GM23338 (cell line): ENCODE results near the gene BRCA1.

Source experiments
- CREB1 ChIP-seq: fragments of 250-450 bp; sonication (Bioruptor Pico); IDR thresholded peaks from 2 replicates; pipeline ENCODE4 v1.5.0; 2020; ENCODE audit warnings: low read depth, mild to moderate bottlenecking, moderate library complexity
- CTCF ChIP-seq, 2 experiments: fragments of 200-600 bp in 1 of 2; sonication (generic) in 1 of 2; conservative IDR thresholded peaks; 2 replicates each; pipeline versions ENCODE4 v1.5.1 to v1.6.1; 2016 to 2017; ENCODE audit warnings: antibody characterized with exemption in 2 of 2, low read depth in 2 of 2, mild to moderate bottlenecking in 2 of 2, moderate library complexity in 1 of 2
- EZH2 ChIP-seq: fragments of 200-600 bp; sonication (generic); IDR thresholded peaks from one replicate; pipeline ENCODE4 v1.8.0; 2017; ENCODE audit warnings: antibody characterized with exemption, mild to moderate bottlenecking, low read depth; ENCODE audit not compliant: unreplicated experiment
- EZH2phosphoT487 ChIP-seq: fragments of 200-600 bp; sonication (generic); IDR thresholded peaks from one replicate; pipeline ENCODE4 v1.8.1; 2018; ENCODE audit warnings: antibody characterized with exemption; ENCODE audit not compliant: unreplicated experiment
- JUNB ChIP-seq: IDR thresholded peaks from one replicate; pipeline ENCODE4 v1.6.1; 2016; ENCODE audit warnings: antibody characterized with exemption; ENCODE audit not compliant: unreplicated experiment
- NANOG ChIP-seq: IDR thresholded peaks from 2 replicates; pipeline ENCODE4 v1.6.1; 2016; ENCODE audit warnings: antibody characterized with exemption, borderline replicate concordance
- POLR2AphosphoS5 ChIP-seq: IDR thresholded peaks from 2 replicates; pipeline ENCODE4 v1.6.1; 2016; ENCODE audit warnings: antibody characterized with exemption, low read depth
- STAT1 ChIP-seq: IDR thresholded peaks from one replicate; pipeline ENCODE4 v1.6.1; 2016; ENCODE audit warnings: antibody characterized with exemption; ENCODE audit not compliant: unreplicated experiment
- ZNF114 ChIP-seq: fragments of 250-450 bp; sonication (Bioruptor Pico); IDR thresholded peaks from 2 replicates; pipeline ENCODE4 v1.5.0; 2020; ENCODE audit warnings: mild to moderate bottlenecking, moderate library complexity
- ZNF331 ChIP-seq: fragments of 250-450 bp; sonication (Bioruptor Pico); IDR thresholded peaks from 2 replicates; pipeline ENCODE4 v1.5.0; 2020; ENCODE audit warnings: low read depth, mild to moderate bottlenecking, moderate library complexity
- TF ChIP-seq, protein P1 (sequence below): IDR thresholded peaks from one replicate; pipeline ENCODE4 v1.6.1; 2018; ENCODE audit warnings: antibody characterized with exemption; ENCODE audit not compliant: unreplicated experiment
- TF ChIP-seq, protein P2 (sequence below): IDR thresholded peaks from 2 replicates; pipeline ENCODE4 v1.6.1; 2016; ENCODE audit warnings: antibody characterized with exemption
- TF ChIP-seq, protein P3 (sequence below): fragments of 250-450 bp; sonication (Bioruptor Pico); IDR thresholded peaks from 2 replicates; pipeline ENCODE4 v1.5.0; 2020; ENCODE audit warnings: mild to moderate bottlenecking, moderate library complexity

GRCh38 chr17:43070257-43070656 is 54.9 kb downstream of the BRCA1 start:
- TF ChIP-seq CTCF (conservative IDR thresholded peaks at IDR 0.05; ENCODE audit: low read depth in 2 of 2) (no peak), EZH2phosphoT487 (no peak), POLR2AphosphoS5 (no peak), EZH2 (no peak), CREB1 (no peak), STAT1 (no peak), JUNB (no peak), ZNF114 (CRISPR knock-in tag) (no peak), NANOG (no peak), ZNF331 (no peak)
- TF ChIP-seq, protein P1, sequence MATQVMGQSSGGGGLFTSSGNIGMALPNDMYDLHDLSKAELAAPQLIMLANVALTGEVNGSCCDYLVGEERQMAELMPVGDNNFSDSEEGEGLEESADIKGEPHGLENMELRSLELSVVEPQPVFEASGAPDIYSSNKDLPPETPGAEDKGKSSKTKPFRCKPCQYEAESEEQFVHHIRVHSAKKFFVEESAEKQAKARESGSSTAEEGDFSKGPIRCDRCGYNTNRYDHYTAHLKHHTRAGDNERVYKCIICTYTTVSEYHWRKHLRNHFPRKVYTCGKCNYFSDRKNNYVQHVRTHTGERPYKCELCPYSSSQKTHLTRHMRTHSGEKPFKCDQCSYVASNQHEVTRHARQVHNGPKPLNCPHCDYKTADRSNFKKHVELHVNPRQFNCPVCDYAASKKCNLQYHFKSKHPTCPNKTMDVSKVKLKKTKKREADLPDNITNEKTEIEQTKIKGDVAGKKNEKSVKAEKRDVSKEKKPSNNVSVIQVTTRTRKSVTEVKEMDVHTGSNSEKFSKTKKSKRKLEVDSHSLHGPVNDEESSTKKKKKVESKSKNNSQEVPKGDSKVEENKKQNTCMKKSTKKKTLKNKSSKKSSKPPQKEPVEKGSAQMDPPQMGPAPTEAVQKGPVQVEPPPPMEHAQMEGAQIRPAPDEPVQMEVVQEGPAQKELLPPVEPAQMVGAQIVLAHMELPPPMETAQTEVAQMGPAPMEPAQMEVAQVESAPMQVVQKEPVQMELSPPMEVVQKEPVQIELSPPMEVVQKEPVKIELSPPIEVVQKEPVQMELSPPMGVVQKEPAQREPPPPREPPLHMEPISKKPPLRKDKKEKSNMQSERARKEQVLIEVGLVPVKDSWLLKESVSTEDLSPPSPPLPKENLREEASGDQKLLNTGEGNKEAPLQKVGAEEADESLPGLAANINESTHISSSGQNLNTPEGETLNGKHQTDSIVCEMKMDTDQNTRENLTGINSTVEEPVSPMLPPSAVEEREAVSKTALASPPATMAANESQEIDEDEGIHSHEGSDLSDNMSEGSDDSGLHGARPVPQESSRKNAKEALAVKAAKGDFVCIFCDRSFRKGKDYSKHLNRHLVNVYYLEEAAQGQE: no peak
- TF ChIP-seq, protein P2, sequence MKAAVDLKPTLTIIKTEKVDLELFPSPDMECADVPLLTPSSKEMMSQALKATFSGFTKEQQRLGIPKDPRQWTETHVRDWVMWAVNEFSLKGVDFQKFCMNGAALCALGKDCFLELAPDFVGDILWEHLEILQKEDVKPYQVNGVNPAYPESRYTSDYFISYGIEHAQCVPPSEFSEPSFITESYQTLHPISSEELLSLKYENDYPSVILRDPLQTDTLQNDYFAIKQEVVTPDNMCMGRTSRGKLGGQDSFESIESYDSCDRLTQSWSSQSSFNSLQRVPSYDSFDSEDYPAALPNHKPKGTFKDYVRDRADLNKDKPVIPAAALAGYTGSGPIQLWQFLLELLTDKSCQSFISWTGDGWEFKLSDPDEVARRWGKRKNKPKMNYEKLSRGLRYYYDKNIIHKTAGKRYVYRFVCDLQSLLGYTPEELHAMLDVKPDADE: no peak
- TF ChIP-seq, protein P3, sequence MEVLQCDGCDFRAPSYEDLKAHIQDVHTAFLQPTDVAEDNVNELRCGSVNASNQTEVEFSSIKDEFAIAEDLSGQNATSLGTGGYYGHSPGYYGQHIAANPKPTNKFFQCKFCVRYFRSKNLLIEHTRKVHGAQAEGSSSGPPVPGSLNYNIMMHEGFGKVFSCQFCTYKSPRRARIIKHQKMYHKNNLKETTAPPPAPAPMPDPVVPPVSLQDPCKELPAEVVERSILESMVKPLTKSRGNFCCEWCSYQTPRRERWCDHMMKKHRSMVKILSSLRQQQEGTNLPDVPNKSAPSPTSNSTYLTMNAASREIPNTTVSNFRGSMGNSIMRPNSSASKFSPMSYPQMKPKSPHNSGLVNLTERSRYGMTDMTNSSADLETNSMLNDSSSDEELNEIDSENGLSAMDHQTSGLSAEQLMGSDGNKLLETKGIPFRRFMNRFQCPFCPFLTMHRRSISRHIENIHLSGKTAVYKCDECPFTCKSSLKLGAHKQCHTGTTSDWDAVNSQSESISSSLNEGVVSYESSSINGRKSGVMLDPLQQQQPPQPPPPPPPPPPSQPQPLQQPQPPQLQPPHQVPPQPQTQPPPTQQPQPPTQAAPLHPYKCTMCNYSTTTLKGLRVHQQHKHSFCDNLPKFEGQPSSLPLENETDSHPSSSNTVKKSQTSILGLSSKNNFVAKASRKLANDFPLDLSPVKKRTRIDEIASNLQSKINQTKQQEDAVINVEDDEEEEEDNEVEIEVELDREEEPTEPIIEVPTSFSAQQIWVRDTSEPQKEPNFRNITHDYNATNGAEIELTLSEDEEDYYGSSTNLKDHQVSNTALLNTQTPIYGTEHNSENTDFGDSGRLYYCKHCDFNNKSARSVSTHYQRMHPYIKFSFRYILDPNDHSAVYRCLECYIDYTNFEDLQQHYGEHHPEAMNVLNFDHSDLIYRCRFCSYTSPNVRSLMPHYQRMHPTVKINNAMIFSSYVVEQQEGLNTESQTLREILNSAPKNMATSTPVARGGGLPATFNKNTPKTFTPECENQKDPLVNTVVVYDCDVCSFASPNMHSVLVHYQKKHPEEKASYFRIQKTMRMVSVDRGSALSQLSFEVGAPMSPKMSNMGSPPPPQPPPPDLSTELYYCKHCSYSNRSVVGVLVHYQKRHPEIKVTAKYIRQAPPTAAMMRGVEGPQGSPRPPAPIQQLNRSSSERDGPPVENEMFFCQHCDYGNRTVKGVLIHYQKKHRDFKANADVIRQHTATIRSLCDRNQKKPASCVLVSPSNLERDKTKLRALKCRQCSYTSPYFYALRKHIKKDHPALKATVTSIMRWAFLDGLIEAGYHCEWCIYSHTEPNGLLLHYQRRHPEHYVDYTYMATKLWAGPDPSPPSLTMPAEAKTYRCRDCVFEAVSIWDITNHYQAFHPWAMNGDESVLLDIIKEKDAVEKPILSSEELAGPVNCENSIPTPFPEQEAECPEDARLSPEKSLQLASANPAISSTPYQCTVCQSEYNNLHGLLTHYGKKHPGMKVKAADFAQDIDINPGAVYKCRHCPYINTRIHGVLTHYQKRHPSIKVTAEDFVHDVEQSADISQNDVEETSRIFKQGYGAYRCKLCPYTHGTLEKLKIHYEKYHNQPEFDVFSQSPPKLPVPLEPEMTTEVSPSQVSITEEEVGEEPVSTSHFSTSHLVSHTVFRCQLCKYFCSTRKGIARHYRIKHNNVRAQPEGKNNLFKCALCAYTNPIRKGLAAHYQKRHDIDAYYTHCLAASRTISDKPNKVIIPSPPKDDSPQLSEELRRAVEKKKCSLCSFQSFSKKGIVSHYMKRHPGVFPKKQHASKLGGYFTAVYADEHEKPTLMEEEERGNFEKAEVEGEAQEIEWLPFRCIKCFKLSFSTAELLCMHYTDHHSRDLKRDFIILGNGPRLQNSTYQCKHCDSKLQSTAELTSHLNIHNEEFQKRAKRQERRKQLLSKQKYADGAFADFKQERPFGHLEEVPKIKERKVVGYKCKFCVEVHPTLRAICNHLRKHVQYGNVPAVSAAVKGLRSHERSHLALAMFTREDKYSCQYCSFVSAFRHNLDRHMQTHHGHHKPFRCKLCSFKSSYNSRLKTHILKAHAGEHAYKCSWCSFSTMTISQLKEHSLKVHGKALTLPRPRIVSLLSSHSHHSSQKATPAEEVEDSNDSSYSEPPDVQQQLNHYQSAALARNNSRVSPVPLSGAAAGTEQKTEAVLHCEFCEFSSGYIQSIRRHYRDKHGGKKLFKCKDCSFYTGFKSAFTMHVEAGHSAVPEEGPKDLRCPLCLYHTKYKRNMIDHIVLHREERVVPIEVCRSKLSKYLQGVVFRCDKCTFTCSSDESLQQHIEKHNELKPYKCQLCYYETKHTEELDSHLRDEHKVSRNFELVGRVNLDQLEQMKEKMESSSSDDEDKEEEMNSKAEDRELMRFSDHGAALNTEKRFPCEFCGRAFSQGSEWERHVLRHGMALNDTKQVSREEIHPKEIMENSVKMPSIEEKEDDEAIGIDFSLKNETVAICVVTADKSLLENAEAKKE: no peak
